Stimulated activated CD8-positive, alpha-beta memory T cell treated with anti-CD3 and anti-CD28 coated beads, Interleukin-7, amount 100 ng/mL, for 24 hours (primary cell): ENCODE measurements around the gene PRKX.
"Not testable (repeated sequence)": the region's sequence is repeated elsewhere in the genome, so short reads cannot be mapped to it uniquely, and the experiment has no call there.

Source experiments
- DNase-seq: peaks from one replicate; pipeline ENCODE4 v3.0.0-alpha.2; 2020; ENCODE audit warnings: low read depth

PRKX gene

DNA sequence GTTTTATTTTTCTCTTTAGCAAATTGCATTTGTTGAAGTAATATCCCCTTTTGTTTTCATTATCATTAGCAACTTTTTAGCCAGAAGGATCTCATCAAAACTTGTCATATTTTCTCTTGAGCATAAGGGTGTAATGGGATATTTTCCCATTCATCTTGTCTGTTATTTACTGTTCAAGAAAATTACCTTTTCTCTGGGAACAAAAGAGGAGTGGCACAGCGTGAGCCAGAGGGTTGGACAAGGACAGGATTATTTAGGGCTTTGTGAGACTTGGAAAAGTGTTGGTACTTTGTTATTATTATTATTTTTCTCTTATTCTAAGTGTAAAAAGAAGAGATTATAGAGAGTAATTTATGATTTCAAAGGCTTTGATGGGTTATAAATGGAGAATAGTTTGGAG lies 135.9 kb downstream of the PRKX start:
- DNase-seq = no peak

DNA sequence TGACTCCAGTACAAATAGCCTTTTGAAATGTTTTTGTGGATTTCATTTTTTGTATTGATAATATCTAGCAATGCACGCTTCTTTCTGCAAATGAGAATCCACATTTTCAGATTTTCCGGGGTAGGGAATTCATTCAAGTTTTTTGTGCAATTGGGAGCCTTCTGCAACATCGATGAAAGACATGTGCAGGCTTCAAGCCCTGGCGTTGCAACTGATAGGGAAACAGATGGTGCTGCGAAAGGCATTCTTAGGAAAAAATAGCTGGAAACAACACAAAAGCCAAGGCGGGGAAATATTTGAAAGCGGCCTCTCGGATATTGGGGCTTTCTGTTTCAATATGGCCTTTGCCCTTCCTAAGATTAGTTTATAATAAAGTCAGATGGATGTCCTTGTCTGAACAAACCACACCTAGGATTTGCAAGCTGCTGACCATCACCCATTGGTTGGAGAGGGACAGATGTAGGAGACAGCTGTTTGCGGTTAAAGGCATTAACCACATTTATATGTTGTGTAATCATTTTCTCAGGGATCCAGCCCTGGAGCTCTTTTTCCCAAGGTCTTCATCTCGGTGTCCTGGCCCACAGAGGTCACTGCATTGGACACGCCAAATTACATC lies 136.5 kb downstream of the PRKX start:
- DNase-seq = no peak

DNA sequence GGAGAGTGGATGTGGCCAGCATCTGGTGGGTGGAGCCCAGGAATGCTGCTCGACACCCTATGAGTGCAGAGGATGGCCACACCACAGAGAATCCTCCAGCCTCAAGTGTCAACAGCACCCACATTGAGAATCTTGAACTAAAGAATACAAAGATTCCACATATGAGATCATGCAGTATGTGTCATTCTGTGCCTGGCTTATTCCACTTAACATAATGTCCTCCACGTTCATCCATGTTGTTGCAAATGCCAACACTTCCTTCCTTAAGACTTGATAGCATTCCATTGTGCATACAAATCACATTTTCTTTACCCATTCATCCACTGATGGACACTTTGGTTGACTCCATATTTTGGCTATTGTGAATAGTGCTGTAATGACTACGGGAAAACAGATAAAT lies 145.8 kb downstream of the PRKX start:
- DNase-seq = no peak

DNA sequence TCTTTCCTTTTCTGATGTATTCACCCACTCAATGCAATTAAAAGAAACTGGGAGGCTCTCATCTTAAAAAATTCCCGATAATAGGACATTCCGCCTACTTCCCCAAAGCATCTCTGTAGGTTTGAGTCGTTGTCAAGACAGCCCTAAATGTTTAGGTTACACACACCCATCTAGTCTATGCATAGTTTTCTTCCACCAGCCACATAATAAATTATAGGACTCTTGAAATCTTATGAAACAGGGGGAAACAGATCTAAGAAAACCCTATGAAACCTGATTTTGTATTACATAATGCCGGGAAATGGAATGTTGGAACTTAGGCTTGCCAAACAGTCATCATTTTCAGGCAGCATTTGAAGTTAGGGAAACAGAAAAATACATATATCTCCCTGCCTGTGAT lies 150.0 kb downstream of the PRKX start:
- DNase-seq = no peak

DNA sequence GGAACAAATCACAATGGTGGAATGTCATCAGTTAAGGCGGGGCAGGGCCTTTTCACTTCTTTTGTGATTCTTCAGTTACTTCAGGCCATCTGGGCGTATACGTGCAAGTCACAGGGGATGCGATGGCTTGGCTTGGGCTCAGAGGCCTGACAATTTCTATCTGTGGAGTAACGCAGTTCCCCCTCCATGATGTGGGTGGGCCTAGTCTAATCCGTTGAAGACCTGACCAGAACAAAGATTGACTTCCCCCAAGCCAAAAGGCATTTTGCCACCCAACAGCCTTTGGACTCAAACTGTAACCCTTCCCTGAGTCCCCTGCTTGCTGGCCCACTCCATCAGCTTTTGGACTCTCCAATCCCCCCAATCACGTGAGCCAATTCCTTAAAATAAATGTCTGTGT lies 153.4 kb downstream of the PRKX start:
- not testable (repeated sequence) for DNase-seq
